HG03060 (cell line): ENCODE results near the gene ARID1B.
"Not testable (repeated sequence)": the region's sequence is repeated elsewhere in the genome, so short reads cannot be mapped to it uniquely, and the experiment has no call there.

Experiments used
- ATAC-seq: cut with Tn5 transposase; IDR thresholded peaks from one replicate; pipeline ENCODE4 v1.9.1; 2021; ENCODE audit warnings: low read depth, moderate number of reproducible peaks; ENCODE audit not compliant: unreplicated experiment

The ARID1B gene

DNA sequence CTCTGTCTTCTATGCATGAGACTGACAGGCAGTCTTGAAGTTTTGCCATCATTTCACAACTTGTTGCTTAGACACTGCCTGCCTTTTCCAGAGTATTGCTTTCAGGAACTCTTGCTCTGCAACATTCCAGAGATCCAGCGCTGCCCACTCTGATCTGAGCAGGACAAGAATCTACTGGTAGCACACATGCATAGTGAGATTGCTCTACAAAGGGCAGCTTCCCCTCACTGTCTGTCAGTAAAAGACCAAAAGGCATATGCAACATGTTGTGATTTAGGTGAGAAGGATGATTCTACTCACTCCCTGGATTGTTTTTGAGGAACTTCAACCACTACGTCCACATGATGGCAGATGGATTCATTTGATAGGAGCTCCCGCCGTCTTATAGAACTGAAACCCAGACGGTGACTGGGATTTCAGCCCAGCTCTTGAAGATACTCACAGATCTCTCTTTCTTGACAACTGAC is 259.1 kb downstream of the ARID1B start:
- ATAC-seq = no peak

DNA sequence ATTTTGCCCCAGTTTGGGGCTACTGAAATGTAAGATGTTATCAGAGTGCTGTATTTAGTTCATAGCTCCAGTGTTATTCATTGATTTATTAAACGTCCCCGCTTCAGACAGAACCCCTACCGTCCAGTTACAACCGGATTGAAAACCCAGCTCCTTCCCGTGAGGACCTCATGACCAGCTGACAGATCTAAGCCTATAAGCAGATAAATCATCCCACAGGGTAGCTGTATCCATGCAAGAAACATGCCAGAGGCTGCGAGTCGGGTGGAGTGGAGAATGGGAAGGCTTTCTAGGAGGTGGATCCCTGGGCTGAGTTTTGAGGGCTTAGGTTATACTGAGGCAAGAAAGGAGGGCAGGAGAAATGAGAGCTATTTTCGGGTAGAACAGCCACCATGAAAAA is 260.0 kb downstream of the ARID1B start:
- no peak for ATAC-seq

DNA sequence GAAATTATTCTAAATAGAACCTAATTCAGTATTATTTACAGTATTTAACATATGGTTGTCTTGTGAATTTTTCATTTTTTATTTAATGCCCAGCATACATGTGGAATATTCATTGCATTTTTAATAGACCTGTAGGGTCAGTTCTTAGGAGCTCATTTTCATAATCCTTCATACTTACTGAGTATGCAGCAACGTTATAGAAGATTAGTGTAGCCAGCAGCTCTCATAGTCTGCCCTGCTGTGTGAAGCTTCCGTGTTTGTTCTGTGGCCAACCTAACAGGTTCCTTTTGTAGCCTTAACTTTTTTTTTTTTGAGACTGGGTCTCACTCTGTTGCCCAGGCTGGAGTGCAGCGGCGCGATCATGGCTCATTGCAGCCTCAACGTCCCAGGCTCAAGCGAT is 261.4 kb downstream of the ARID1B start:
- no peak for ATAC-seq

DNA sequence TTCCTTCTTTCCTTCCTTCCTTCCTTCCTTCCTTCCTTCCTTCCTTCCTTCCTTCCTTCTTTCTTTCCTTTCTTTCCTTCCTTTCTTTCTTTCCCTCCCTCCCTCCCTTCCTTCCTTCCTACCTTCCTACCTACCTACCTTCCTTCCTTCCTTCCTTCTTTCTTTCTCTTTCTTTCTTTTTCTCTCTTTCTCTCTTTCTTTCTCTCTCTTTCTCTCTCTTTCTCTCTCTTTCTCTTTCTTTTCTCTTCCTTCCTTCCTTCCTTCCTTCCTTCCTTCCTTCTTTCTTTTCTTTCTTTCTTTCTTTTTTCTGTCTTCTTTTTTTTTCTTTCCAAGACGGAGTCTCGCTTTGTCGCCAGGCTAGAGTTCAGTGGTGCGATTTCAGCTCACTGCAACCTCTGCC is 262.5 kb downstream of the ARID1B start:
- not testable (repeated sequence) for ATAC-seq

DNA sequence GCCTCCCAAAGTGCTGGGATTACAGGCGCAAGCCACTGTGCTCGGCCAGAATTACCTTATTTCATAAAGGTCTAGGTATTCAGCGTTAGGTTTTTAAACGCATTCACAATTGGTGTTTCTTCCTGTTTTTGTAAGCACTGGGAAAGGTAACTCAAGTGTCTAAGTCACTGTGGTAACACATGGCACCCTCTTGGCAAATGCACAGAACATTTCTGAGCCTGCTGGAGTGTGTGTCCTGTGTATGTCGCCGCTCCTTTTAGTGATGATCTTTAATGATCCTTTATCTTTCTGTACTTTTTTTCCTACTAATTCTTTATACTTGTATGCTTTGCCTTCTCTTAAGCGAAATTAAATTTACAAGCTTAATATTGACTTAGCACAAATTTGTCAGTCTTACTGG is 263.0 kb downstream of the ARID1B start:
- no peak for ATAC-seq

DNA sequence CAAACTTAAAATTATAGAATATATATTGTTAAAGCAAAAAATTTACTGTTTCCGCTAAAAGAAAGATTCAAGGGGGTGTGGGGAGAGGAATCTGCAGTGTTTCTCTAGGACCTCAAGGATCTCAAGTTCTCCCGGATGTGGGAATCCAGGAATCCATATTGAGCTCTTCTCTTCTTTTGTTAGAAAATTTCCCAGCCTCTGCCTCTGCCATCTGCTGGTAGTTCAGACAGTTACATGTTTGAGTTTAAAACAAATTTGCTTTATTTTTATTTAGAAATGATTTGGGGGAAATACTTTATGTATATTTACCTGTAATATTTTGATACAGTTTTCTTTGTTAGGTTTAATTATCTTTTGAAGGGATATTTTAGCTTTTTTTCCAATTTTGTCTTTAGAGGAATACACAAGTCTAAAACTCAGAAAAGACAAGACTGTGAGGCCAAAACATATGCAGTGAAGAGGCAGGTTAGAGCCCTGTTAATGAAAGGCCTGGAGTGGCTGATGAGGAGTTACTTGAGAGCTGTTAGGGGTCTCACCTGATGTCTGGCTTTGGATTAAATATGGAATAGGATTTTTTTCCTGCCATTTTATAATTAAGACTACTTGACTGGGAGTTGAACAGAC is 268.8 kb downstream of the ARID1B start:
- ATAC-seq = no peak

DNA sequence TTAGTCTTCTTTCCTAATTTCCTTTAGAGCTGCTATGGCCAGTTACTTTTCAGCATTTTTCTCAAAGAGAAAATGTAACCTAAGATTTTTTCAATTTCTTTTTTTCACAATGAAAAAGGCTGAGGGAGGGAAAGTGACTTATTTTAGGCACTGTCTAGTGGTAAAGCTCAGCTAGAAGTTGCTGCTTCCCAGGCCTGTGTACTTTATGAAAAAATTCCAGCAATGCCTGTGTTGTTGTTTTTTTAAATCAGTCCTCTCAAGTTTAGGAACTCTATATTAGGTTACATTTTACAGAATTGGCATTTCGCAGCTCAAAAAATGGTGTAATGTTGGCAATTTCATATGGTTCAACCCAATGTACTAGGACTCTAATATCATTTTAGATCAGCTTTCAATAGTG is 269.6 kb downstream of the ARID1B start:
- no peak for ATAC-seq

DNA sequence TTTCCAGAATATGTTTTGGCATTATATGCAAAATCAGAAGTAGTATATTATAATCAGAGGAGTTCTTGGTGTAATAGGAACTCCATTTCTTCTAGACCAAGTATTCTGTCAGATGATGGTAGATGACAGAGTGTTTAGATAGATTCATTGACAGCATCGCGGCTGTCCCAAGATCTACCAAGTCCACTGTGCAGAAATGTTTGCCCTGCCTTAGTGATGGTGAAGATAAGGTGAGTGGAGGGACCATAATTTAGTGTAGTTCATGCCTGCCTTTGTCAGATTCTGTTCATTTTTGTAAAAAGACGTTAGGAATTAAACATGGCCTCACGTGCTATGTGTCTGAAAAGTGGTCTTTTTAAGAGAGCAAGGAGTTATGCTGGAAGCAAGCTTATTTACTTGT is 270.1 kb downstream of the ARID1B start:
- no peak for ATAC-seq

DNA sequence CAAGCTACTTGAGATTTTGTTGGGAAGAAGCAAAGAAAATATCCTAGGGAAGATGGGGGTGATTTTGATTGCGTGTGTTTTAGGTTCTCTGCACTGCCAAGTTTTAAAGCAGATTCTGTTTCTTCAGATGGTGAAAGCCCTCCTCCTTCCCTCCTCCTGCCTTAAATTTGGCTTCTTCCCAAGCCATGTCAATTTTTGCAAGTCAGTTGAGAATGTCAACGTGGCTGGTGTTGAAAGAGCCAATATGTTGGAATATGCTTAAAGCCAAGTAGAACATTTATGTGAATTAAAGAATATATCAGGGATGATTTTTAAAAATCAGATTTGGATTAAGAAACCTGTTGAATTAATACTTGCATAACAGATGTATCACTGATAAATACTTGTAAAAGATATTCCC is 270.8 kb downstream of the ARID1B start:
- no peak for ATAC-seq

DNA sequence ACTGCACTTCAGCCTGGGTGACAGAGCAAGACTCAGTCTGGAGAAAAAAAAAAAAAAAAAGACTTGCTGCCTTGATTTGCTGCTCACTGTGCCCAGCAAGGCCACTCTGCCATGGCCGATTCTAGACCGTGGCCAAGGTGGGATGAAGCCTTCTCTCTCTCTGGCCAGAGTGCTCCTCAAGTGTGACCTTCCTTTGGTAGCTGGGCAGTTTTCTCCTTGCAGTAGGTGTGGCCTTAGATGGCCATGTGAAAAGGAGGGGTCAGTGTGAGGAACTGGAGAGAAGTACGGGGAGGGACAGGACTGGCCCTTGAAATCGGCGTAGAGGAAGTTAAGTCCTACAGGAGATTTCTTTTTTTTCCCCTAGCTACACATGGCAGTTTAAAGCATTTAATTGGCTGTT is 272.0 kb downstream of the ARID1B start:
- no peak for ATAC-seq

DNA sequence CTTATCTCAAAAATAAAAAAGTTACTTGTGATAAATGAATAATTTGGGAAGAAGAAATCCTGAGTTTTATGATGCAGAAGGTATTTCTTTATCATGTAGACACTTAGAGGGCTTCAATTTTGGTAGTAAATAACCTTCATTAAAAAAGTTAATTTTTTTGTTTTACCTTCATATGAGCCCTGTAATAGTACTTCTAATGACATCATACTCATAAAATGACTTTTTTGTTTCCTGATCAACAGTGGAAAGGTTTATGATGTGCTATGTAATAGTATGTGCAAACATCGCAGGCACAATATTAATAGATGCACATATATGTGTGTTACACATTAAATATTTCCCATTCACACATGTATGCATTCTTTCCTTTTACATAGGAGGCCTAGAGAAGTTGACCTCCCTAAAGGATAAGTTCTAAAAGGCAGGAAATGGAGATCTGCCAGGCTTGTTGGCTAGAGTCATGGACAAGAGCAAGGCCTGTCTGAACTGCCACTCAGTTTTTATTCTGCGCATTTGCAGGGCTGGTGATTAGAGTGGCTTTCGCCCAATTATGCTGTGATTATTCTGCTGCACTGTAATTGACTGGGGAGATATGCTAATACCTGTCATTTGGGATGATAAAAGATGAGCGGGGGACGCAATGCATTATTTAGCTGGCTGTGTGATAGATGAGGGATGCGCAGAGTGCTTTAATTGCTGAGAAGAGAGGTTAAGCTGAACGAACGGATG is 273.5 kb downstream of the ARID1B start:
- no peak for ATAC-seq

DNA sequence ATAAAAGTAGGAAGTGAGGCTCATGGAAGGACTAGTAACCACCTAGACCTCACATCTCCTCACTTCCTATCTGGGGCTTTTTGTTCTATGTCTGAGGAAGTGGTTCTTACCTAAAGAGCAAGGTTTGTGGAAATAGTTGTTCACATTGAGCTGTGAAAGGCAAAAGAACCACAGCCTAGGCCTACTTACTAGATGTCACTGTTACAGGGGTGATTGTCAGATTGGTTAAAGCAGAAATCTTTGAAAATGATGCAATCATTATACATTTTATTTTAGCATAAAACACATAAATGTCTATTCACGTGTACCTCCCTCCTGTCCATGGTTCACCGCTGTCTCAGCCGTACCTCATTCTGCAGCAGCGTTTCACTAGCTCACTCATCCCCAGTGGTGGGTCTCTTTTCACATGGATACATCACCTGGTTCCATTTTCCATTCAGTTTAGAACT is 277.4 kb downstream of the ARID1B start:
- no peak for ATAC-seq

DNA sequence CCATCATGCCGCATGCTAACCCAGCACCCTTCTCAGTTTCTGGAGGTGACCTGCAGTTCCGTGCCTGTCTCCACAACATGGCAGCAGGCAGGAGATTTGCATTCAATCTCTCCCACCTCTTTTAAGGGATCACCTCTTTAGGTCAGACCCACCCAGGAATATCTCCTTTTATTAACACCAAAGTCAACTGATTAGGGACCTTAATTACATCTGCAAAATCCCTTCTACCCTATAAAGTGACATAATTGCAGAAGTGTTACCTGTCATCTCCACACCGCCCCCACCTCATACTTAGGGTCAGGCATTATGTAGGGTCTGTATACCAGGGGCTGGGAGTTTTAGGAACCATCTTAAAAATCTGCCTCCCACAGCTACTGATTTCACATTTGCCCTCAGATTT is 278.7 kb downstream of the ARID1B start:
- no peak for ATAC-seq

DNA sequence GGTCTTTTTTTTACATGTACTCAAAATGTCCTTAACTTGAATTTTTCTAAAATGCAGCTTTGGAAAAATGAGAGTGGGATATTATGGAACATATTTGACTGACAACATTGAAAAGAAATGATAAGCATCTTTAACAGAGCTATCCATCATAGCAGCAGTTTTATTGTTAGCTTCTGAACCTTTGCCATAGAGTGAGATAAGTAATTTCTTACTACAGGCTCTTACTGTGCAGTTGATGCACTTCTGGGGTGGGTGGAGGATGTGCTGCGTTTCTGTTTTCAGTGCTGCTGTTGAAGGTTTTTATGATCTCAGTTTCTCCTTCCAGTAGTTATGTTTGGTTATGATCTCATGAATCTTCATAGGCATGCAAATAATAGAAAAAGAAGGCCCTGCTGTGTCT is 279.1 kb downstream of the ARID1B start:
- ATAC-seq = no peak

DNA sequence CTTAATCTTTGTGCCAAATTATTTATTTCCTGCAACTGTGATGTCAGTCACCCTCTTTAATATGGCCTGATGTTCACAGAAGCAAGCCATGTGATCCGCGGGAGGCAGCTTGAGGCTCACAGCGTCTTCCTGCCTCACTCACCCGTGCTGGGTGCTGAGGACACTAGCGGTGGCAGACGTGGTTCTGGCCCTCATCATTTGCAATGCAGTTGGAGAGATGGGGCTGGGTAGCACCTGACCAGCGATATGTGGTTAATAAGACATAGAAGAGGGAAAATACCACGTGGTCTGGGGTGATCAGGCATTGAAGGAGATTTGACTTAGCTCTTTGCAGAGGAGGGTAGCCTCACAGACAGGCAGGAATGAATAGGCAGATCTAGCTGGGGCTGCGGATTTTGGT is 281.4 kb downstream of the ARID1B start:
- no peak for ATAC-seq

DNA sequence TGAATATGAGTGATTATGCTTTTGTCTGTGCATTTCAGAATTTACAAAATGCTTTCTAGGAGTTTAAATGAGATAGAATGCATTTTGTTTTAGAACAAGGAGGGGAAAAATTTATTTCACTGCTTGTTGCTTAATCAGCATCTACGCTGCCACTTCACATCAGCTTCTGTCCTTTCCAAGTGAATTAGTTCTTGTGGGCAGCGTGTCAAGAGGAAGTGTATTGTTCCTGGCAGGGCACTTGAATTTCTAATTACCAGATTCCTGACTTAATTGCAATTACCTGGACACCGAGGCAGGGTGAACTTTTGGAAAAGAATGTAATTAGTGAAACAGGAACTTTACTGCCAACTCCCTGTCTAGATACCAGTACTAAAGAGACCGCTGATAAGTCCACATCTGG is 282.6 kb downstream of the ARID1B start:
- ATAC-seq = no peak

DNA sequence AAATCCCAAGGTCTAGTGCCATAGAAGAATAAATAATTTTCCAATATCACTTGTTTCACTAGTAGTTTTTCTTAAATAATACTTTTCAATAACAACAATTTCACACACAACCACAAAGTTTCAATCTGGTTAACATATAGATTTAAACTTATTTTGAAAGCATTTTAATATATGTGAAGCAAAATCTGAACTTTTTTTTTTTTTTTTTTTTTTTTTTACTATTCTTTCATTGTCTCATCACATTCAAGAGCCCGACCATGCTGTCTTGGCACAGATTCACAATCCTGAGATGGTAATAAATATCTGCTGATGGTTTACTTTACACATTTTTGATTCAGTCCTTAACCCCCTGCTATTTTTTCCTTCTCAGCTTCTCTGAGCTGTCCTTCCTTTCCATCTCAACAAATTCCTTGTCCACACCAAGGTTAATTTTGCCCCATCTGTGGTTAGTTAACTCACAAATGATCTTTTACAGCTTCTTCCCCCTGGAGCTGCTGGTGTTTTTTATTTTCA is 283.3 kb downstream of the ARID1B start:
- no peak for ATAC-seq

DNA sequence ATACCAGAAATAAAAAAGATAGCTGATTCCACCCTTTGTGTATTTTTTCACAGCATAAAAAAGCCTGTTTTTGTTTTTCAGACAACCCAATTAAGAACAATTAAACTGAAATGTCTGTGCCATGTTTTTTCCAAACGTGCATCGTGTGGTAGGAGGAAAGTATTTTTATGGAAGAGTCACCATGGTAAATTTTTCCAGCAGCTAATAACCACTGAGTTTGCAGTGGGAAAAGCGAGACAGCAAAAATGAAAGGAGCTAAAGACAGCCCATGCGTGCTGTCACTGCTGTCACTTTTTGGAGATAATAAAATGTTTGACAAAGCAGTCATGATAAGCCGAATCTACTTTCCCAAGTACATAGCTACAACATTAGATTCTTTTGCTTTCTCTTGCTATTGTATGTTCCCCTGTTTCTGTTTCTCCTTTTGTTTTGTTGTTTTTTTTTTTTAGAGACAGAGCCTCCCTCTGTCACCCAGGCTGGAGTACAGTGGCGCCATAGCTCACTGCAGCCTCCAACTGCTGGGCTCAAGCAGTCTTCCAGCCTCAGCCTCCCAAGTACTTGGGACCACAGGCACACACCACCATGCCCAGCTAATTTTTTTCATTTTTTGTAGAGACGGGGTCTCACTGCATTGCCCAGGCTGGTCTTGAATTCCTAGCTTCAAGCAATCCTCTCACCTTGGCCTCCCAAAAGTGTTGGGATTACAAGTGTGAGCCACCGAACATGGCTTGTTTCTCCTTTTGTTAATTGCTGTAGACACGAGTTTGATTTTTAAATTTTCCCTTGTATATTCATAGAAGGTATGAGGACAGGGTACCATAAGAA is 284.8 kb downstream of the ARID1B start:
- no peak for ATAC-seq

DNA sequence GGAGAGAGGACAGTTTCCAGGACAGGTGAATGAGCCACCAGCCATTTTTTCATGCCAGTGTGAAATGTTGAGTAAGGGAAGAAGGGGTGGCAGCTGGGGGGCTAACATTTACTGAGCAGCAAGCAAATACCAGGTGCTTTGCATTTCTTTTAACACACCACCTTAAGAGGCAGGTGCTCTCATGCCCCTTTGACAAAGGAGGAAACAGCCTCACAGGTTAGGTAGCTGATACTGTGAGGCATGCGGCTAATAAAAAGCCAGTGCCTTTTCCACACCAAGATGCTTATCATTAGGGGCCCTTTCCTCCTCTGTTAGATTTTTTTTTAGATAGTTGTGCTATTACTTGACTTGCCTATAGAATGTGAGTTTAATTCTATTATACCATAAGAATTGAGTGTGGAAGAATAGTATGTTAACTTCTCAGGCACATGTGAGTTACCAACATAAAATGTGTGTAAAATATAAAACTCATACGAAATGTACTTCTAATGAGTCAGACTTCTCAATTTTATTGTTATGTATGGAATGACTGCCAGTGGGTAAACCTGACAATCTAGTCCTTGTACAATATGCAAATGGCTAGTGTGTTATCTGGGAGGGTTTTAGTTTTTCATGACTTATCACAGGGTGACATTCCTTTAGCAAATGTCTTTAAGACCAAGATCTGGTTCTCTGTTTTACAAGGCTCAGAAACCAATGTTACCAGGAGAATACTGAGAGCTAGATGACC is 286.2 kb downstream of the ARID1B start:
- ATAC-seq = no peak

DNA sequence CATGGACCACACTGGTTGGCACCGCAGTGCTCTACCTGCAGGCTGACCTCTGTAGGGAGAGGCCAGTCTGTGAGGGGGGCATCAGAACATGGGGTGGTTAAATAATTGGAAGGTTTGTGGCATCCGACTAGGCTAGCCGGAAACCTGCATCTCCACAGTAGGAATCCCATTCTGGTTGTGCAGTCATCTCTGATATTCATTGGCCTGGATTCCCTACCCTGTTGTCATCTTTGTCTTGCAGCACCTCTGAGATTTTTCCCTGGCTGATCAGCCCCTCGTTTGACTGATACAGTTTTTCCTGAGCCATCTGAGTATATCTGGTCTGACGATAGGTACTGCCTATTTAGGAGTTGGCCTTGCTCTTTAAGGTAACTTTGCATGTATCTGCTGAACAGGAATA is 286.7 kb downstream of the ARID1B start:
- ATAC-seq = no peak

DNA sequence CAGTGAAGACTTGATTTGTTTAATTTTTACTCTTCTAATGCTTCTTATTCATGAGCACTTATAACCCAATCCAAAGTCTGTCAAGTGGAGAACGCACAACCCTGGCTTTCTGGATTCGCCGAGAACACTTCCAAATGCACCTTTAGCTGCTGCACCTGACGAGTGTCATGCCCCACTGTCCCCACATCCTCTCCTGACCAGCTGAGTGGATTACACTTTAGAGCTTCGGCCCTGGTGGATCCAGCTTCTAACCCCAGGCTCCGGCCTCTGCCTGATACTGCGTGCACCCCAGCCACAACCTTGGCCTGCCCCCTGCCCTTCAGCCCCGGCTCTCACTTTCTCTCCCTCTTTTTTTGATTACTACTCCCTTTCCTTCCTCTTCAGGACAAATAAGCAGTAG is 287.3 kb downstream of the ARID1B start:
- no peak for ATAC-seq
